Ammon's horn (tissue), 1 donor: ENCODE data around the gene KCNQ1.

Source experiments
- DNase-seq: peaks from one replicate; pipeline ENCODE4 v3.0.0-alpha.2; 2016; ENCODE audit warnings: low spot score

KCNQ1 gene

DNA sequence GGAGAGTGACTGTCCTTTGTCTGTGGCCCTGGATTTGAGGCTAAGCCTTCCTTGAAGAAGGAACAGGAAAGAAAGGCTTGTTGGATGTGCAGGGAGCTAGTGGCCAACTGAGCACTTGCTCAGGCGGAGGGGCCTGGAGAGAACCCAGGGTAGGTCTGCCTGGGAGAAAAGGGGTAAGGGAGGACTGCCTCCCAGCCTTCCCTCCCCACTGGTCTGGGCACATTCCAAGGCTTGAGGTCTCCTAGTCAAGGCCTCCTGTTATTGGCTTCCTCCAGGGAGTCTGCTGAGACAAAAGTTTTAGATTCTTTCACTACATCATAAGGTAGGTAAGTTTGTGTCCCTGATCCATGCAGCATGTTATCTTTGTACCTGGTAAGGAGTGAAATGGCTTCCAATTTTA is 239.8 kb downstream of the KCNQ1 start:
- DNase-seq: no peak

DNA sequence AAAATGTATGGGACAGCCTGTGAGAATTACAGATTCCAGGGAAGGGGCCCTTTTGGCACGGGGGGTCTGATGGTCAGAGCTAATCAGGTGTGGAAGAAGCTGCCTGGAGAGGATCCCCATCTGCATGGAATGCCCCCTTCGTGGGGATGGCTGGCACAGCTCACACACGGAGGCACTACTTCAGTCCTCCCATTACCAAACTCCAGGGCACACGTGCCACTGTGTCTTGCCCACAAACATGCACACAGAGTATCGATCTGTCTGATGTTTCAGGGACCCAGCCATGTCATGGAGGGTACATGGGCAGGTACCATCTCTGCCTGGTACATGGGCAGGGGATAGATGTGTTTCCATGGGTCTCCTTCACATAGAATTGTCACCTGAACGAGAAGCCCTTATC is 240.2 kb downstream of the KCNQ1 start:
- DNase-seq: no peak

DNA sequence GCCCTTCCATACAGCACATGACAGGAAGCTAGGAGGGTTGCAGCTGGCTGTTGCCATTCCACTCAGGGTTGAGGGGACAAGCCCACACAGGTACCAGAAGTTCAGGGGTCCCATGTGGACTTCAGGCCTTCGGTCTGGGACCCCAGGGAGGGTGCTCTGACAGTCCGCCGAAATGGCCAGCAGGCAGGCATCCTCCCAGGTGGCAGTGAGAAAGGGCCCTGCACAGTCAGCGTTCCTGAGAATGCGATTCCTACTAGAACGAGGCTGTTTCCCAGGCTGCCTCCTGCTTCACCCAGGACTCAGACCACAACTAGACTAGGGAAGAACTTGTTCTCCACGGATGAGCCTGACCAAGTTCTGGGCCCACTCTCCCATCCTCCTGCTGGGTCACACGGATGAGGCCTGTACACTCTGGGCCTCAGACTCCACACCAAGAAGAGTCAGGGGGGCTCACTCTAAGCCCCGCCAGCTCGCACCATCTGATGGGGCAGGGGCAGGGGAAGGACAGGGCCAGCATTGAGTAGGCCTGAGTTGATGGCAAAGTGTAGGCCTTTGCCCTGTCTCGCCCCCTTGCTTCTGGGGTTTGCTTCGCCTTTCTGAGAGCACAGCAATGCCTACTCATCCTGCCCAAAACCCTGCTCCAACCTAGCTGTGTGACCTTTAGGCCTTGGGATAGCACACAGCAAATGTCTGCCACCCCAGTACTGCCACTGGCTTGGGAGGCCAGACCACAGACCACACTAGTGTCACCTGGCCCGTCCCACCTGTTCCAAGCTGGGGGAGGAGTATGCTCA is 241.0 kb downstream of the KCNQ1 start:
- no peak for DNase-seq

DNA sequence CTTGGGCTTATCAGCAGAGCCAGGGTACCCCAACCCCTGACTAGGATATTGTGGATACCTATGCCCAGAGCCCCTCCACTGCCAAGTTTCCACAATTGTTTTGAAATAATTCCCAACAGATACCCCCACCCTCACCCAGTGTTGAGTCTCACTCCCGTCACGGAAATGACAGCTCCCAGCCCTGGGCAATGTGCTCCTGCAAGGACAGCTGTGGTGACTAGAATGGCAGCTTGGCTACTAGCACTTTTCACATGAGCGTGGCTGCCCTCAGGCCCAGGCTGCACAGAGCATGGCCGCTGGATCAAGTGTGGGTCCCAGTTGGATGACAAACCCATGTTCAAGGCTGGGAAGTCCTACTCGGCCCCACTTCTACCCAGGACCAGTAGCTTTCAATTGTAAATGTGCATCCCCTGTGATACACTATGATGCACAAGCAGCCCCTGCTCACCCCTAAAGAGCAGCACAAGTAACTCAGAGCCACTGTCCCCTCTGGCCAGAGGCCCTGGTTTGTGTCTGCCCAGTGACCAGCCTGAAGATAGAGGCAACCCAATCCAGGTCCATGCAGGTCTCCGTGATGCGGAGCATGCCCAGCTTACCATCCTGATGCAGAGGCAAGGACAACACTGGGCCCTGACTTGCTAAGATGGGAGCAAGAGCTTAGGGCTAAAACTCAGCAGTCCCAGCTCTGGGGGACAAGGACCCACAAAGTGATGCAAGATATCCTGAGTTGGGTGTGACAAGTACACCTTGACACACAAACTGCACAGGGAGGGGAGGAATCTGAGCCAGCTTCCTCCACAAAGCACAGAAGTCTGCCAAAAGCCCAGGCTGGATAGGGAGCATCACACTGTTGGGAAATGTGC is 241.8 kb downstream of the KCNQ1 start:
- DNase-seq: no peak

DNA sequence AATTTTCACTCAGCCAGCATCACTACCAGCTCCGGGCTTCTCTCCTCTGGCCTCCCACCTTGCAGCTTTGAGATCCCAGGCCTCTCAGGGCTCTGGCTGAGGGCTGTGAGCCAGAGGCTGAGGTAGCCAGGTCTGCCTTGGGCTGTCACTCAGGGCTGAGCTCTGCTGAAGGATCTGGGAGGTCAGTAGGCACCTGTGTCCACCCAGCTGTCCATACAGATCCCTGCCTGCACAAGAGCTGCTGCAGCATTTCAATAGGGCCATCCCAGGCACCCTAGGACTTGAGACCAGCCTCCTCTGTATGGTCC is 242.4 kb downstream of the KCNQ1 start:
- no peak for DNase-seq

DNA sequence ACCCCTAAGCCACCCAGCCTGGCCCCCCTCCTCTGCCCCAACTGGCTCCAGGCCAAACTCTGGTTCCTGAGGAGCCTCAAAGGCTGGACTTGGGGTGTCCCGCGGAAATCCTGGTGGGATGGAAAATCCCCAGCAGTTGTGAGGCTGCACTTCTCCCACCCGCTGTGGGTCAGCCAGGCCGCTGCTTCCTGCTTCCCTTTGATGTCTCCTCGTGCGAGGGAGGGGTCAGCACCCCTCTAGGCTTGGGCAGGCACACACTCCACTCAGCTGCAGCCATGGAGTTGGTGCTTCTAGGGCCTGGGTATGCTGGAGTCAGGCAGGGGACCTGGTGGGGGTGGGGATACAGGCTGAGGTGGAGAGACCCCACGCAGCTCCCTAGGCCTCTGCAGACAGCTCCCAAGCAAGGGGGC is 243.0 kb downstream of the KCNQ1 start:
- no peak for DNase-seq

DNA sequence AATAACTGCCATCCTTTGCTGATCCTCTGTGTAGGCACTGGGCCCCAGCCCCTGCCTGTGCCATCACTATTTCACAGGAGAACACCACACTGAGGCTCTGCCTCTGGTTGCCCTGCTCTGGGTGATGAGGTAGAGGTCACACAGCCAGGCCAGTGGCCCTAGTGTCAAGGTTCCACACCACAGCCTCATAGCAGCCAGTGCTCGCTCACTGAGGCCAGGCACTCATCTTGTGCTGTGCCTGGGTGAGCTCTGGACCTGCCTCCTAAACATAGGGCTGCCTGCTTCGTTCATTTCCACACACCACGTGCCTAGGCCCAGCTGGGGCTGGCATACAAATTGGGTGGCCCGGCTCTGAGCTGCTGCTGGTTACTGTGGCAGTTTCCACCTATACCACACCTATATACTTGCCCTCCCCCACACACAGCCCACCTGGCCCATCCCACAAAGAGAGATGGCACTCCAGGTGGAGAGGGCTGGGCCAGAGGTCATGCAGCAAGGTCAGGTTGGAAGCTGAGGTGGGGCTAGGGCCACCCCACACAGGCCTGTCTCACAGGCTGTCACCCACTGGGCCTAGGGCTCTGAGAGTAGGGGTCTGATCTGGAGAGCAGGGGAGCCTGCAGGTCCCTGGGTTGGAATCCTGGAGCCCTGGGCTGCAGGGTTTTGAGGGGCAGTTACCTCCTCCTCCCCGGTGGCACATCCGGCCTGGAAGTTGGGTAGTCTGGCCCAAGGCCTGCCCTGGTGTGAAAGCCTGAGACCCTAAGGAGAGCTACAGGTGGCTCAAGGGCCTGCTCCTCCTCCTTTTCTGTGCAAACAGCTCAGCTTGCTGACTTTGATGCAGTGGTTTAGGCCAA is 243.8 kb downstream of the KCNQ1 start:
- no peak for DNase-seq

DNA sequence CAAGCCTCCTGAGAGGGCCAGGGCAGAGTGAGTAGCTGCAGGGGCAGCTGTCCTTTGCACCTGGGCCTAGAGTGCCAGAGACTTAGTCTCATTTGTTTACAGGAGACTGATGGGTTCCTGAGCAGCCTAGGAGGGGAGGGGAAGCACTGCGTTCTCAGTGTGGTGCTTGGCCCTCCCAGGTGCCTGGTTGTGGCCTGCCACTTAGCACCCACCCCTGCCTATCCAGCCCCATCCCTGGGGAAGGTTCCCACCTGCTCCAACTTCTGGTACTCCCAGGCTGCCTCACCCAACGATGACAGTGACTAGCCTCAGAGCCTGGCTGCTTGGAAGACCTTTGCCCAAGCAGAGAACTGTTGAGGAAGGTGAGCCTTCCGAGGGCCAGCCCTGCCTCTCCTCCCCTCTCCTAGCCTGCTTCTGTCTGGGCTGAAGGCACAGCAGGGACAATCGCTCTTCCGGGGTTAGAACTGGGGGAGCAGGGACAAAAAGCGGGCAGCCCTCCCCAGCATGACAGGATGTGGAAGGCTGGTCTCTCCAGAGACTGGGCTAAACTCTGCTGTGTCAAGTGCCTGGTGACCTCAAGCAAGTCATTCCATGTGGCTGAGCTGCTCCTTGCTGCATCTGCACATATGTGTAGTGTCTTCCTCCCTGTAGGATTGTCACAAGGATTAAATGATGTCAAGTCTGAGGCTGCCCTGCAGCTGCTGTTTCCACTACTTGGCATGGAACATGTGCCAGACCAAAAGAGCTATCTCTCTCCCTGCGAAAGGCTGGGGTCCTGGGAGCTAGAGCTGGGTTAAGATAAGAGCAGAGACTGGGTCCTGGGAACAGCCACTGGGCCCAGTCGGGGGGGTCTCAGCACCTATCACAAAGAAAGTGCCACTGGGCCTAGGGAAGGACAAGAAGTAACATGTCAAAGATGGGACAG is 245.1 kb downstream of the KCNQ1 start:
- DNase-seq: no peak

DNA sequence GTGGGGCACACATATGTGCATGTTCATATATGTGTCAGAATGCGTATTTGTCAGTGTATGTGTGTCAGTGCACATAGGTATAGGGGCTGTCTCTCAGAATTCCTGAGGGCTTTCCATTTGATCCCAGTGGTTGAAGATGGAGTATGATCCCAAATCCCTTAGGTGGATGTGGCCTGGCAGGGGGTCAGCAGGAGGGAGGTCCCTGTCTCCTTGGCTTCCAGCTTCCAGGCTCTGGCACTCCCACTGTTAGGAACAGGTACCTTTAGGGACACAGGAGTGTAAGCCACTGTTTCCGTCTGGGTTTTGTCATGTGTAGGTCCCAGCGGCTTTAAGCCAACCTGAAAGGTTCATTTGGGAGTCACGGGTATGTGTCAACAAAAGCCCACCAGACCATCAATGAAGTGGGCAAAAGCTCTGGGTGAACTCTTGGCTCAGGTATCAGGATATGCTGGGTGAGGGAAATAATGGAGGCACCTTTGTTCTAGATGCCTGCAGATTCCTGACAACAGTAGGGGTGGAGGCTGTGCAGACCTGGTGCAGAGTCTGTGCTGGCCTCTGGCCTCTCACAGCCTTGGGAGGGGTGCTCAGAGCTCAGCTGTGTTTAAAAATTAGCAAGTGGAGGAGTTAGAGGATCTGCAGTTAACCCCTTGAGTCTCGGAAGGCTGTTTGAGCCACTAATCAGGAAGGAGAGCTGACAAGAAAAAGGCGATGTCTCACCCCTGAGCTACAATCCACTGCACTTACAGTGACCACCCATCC is 246.0 kb downstream of the KCNQ1 start:
- no peak for DNase-seq

DNA sequence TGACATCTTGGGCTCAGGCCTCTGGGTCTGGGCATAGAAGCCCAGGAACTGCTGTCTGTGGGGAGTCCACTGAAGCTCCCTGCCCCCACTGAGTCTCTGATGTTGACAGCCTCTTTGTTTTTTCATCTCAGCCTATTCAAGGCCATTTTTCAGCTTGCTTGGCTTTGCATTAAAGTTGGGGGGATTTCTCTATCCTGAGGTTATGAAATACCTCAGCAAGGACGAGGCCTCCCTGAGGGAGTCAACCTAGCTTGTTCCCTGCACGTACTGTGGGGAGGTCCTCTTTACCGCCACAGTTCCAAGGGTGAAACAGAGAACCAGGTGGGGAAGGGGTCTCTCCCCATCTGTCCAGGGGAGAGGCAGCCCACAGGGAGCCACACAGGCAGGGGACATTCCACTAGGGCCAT is 246.6 kb downstream of the KCNQ1 start:
- DNase-seq: no peak

DNA sequence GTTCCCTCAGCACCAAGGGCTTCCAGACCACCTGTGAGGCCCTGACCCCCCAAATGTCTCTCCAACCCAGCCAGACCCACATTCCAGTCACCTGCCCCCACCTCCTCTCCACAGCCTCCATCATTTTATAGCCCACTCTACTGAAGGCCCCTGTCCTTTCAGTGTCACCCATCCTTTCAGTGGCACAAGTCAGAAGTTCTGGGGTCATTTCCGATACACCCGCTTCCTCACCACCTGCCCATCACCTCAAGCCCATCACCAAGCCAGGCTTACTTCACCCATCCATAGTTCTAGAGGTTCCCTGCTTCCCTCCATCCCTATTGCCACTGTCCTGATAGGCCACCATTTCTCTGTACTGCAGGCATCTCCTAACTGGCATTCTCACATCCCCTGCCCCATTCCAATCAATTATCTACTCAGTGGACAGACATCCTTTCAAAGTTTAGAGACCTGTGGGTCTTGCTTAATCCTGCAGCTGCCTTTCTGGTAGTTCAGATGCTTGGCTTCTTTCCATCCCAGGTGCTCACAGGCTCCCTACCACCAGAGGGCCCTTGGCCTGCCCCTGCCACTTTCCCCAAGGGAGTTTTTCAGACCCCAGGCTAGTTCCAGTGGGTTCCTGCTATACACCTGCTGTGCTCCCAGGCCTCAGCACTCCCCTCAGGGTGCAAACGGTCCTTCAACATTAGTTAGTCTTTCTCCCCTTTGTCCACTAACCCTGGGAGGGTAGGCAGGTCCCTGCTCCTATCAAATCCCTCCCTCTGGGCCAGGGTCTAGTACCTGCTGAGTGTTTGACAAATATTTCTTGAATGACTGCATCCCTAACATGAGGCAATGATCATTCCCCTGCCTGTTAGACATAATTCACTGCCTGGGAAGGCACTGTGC is 247.4 kb downstream of the KCNQ1 start:
- DNase-seq: no peak

DNA sequence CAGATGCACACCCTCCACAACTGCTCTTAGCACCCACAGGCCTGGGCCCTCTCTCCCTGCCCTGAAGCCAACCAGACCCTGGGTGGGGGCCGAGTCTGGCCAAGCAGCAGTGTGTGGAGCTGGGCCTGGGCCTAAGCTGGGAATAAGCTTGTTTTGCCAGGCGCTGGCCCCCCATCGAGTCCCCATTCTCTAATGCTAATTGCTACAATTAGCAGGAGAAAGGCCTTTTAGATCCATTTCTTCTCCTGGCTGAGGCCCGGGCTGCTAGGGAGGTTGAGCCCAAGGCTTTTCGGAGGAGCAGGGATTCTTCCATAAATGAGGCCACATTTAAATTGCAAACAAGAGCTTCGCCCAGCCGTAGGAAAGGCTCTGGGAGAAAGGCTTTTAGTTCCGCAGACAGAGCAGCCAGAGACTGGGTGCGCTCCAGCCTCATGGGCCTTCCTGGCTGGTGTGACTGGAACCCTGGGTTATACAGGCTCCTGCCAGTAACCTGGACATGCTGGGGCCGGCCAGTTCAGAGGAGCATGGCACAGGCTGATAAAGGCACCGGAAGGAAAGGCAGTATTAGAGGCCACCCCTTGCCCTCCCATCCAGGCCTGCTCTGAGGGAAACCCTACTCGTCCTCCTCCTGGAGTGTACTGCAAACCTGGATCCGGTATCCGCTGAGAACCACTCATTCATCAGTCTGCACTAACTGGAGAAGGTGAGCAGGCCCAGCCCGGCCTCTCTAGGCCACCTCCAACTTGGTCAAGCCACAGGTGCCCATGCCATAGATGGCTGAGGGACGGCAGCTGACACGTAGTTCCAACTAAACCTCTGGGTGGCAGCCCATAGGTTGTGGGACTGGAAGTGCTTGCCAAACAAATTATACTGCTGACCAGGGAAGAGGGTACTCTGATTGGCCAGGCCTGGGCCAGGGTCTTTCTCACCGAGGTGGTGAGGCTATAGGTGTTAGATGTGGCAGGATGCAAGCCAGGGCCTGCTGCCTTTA is 248.8 kb downstream of the KCNQ1 start:
- peak; percentile 59 for DNase-seq

DNA sequence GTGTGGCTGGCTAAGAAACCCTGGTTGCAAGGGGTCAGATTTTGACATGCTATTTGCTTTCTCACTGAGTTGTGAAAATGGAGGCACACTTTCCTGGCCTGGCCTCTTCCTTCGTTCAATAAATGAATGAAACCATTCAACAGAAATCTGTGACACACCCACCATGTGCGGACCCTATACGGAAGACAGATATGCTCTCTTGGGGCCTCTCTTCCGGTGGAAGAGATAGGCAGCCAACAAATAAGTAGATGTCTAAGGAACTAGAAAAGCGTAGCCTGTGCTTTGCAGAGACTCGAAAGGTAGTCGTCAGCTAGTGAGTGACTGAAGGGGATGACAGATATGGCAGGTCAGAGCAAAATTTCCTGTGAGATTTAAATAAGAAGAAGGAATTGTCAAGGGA is 249.7 kb downstream of the KCNQ1 start:
- no peak for DNase-seq

DNA sequence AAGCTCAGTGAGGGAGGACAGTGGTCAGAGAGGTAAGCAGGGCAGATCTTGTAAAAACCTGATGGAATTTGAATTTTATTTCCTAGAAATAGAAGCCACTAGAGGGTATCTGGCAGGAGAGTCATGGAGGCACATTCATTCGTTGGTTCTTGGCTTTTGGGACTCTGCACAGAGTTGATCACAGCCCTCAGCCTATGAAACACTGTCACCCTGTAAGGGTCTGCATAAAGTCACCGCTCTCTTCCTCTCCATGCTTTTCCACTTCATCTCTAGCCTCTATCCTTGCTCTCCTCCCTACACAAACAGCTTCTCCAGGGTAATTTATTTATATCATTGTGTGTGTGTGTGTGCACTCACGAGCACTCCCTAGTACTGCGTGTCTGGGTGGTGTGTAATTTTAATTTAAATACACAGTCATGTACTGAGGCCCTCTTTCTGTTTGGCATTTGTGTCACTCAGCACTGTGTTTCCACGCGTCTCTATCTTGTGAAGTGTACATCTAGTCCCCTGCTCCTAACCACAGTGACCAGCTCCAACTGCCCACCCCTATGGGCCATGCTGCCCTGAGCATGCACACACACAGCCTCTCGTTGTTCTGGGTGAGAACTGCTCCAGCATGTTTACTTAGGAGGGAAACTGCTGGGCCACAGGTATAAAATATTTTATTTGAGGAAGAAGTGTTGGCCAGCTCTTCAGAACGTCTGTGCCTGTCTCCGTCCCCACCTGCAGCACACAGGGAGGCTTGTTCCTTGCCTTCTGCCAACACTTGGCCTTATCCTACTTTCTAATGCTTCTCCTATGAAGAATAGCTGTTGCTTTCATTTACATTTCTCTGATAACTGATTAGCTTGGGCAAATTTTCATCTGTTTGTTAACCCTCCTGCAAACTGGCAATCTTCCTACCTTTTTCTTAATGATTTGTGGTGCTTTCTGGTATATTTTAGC is 250.5 kb downstream of the KCNQ1 start:
- no peak for DNase-seq

DNA sequence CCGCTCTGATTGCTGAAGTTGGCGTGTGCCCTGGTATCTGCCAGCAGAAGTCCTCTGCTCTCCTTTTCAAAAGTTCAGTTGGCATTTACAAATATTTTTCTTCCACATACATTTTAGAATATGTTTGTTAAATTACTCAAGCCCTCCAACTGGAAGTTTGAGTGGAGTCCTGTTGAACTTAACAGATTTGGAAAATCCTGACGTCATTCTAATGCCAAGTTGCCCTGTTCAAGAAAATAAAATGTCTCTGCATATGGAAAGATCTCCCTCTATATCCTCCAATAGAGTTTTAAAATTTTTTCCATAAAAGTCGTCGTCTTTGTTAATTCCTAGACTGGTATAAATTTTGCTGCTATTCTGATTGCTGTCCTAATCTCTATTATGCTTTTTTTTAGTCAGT is 251.6 kb downstream of the KCNQ1 start:
- DNase-seq: no peak

DNA sequence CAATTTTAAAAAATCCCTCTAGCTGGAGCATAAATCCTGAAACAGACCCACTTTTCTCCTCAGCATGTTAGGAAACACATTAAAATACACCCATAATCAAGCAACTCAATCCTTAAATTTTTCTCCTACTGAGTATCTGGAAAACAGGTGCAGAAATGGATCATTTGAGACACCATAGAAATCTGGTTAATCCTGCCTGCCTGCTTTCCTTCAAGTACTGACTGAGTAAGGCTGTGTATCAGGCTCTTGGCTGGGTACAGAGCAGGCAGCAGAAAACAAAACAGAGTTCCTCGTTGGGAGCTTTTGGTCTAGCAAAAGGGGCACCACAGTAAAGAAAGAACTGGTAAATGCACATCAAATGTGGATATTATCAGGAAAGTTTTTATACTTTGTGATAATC is 253.1 kb downstream of the KCNQ1 start:
- no peak for DNase-seq
